ENCODE measurements around the gene CTDSPL. TPM values are rescaled to one million over a fixed set of nuclear protein-coding genes. Genes with fewer than 3 reads are reported as not detected.

The CTDSPL gene
- total and polyA plus RNA-seq, 4 donors = 8.4 to 17.2 (median 14.2) TPM

GRCh38 chr3:37816271-37816670 is 45.4 kb upstream of the CTDSPL start:
- Histone ChIP-seq H3K4me3 (ENCODE audit: low read depth in 1 of 3, low read length in 3 of 3) (no peak overlapping the region), H3K36me3 (ENCODE audit: control insufficient read depth in 4 of 4, insufficient read depth in 3 of 4, low read depth in 1 of 4, low read length in 3 of 4) (peaks cover 0 to 10% (median 4%) of the 10 kb centered on the region in 4 donors), H3K9me3 (ENCODE audit: control insufficient read depth in 4 of 4, low read length in 3 of 4) (no peaks in the 10 kb centered on the region), H3K27ac (ENCODE audit: low read depth in 1 of 2, low read length in 2 of 2) (no peak overlapping the region), H3K9ac (ENCODE audit: low read depth in 1 of 2, low read length in 2 of 2) (no peak overlapping the region), H3K27me3 (ENCODE audit: control insufficient read depth in 4 of 4, insufficient read depth in 4 of 4, low read length in 3 of 4) (no peaks in the 10 kb centered on the region), H3K4me1 (ENCODE audit: control insufficient read depth in 4 of 4, insufficient read depth in 4 of 4, low read length in 3 of 4) (no peaks in the 10 kb centered on the region)
- WGBS = 89% methylated on average over 2 of the region's 2 CpGs
- DNase-seq (ENCODE audit: low spot score) = no peak
- no peak for TF ChIP-seq SP1 (IDR thresholded peaks at IDR 0.05)
- no peak for TF ChIP-seq EGR1 (IDR thresholded peaks at IDR 0.05; ENCODE audit: low read depth in 2 of 2)
- TF ChIP-seq ATF3 (IDR thresholded peaks at IDR 0.05) = no peak
- no peak for TF ChIP-seq NR2F2 (IDR thresholded peaks at IDR 0.05)
- TF ChIP-seq HNF4G (IDR thresholded peaks at IDR 0.05) = no peak
- no peak for TF ChIP-seq RAD21 (IDR thresholded peaks at IDR 0.05)
- TF ChIP-seq FOXA1 (IDR thresholded peaks at IDR 0.05) = no peak
- TF ChIP-seq RXRA (IDR thresholded peaks at IDR 0.05) = no peak
- no peak for TF ChIP-seq ZBTB33 (IDR thresholded peaks at IDR 0.05)
- no peak for TF ChIP-seq CTCF (IDR thresholded peaks at IDR 0.05; ENCODE audit: low read depth, low read length, missing input control)
- TF ChIP-seq FOXA2 (IDR thresholded peaks at IDR 0.05) = no peak
- no peak for TF ChIP-seq JUND (IDR thresholded peaks at IDR 0.05)

GRCh38 chr3:37819591-37819990 is 42.1 kb upstream of the CTDSPL start:
- H3K4me1 ChIP-seq (ENCODE audit: control insufficient read depth in 4 of 4, insufficient read depth in 4 of 4, low read length in 3 of 4) = no peaks in the 10 kb centered on the region
- TF ChIP-seq JUND (IDR thresholded peaks at IDR 0.05) = no peak
- no peak for TF ChIP-seq TAF1 (conservative IDR thresholded peaks at IDR 0.05)
- TF ChIP-seq NR2F2 (IDR thresholded peaks at IDR 0.05) = peak; percentile 29
- TF ChIP-seq HNF4G (IDR thresholded peaks at IDR 0.05) = no peak
- no peak for TF ChIP-seq RAD21 (IDR thresholded peaks at IDR 0.05)
- H3K9me3 ChIP-seq (ENCODE audit: control insufficient read depth in 4 of 4, low read length in 3 of 4) = no peaks in the 10 kb centered on the region
- H3K4me3 ChIP-seq (ENCODE audit: low read depth in 1 of 3, low read length in 3 of 3) = no peak overlapping the region
- H3K36me3 ChIP-seq (ENCODE audit: control insufficient read depth in 4 of 4, insufficient read depth in 3 of 4, low read depth in 1 of 4, low read length in 3 of 4) = peaks cover 0 to 10% (median 4%) of the 10 kb centered on the region in 4 donors
- no peak for DNase-seq (ENCODE audit: low spot score)
- 88% methylated on average over 3 of the region's 3 CpGs for WGBS
- H3K27ac ChIP-seq (ENCODE audit: low read depth in 1 of 2, low read length in 2 of 2) = no peak overlapping the region
- no peaks in the 10 kb centered on the region for H3K27me3 ChIP-seq (ENCODE audit: control insufficient read depth in 4 of 4, insufficient read depth in 4 of 4, low read length in 3 of 4)
- no peak overlapping the region for H3K9ac ChIP-seq (ENCODE audit: low read depth in 1 of 2, low read length in 2 of 2)

- Histone ChIP-seq H3K27me3 (ENCODE audit: control insufficient read depth in 4 of 4, insufficient read depth in 4 of 4, low read length in 3 of 4) (no peaks in the 10 kb centered on the region), H3K4me1 (ENCODE audit: control insufficient read depth in 4 of 4, insufficient read depth in 4 of 4, low read length in 3 of 4) (no peaks in the 10 kb centered on the region), H3K9ac (ENCODE audit: low read depth in 1 of 2, low read length in 2 of 2) (no peak overlapping the region), H3K27ac (ENCODE audit: low read depth in 1 of 2, low read length in 2 of 2) (no peak overlapping the region), H3K9me3 (ENCODE audit: control insufficient read depth in 4 of 4, low read length in 3 of 4) (no peaks in the 10 kb centered on the region), H3K4me3 (ENCODE audit: low read depth in 1 of 3, low read length in 3 of 3) (no peak overlapping the region), H3K36me3 (ENCODE audit: control insufficient read depth in 4 of 4, insufficient read depth in 3 of 4, low read depth in 1 of 4, low read length in 3 of 4) (peaks cover 0 to 10% (median 4%) of the 10 kb centered on the region in 4 donors)
- 74% methylated on average over 3 of the region's 3 CpGs for WGBS
- DNase-seq (ENCODE audit: low spot score) = no peak
- no peak for TF ChIP-seq NR2F2 (IDR thresholded peaks at IDR 0.05)
- TF ChIP-seq REST (IDR thresholded peaks at IDR 0.05) = no peak
- no peak for TF ChIP-seq MAX (IDR thresholded peaks at IDR 0.05)
- no peak for TF ChIP-seq SP1 (IDR thresholded peaks at IDR 0.05)
- TF ChIP-seq TAF1 (conservative IDR thresholded peaks at IDR 0.05) = no peak
- TF ChIP-seq HNF4A (conservative IDR thresholded peaks at IDR 0.05) = no peak
- no peak for TF ChIP-seq RAD21 (IDR thresholded peaks at IDR 0.05)
- no peak for TF ChIP-seq JUND (IDR thresholded peaks at IDR 0.05)
- no peak for TF ChIP-seq FOXA1 (IDR thresholded peaks at IDR 0.05)
- no peak for TF ChIP-seq RXRA (IDR thresholded peaks at IDR 0.05)
- no peak for TF ChIP-seq GABPA (IDR thresholded peaks at IDR 0.05 in 1 of 2, conservative IDR thresholded peaks at IDR 0.05 in 1 of 2)
- no peak for TF ChIP-seq CTCF (IDR thresholded peaks at IDR 0.05; ENCODE audit: low read depth, low read length, missing input control)
- TF ChIP-seq ATF3 (IDR thresholded peaks at IDR 0.05) = no peak
These were observed 41.4 kb upstream of the CTDSPL start for GRCh38 chr3:37820286-37820685.
